ENCODE measurements around the gene SLC25A19. TPM values are rescaled to one million over a fixed set of nuclear protein-coding genes. Genes with fewer than 3 reads are reported as not detected.
A peak's percentile ranks its signal among the peaks of the same experiment; 100 is the strongest.

Gene SLC25A19
- total and polyA plus RNA-seq, 2 of the 8 experiments (the other 6 are each of a cell fraction or from before 2014, with no cell fraction given): 28.6 to 32.6 TPM

DNA sequence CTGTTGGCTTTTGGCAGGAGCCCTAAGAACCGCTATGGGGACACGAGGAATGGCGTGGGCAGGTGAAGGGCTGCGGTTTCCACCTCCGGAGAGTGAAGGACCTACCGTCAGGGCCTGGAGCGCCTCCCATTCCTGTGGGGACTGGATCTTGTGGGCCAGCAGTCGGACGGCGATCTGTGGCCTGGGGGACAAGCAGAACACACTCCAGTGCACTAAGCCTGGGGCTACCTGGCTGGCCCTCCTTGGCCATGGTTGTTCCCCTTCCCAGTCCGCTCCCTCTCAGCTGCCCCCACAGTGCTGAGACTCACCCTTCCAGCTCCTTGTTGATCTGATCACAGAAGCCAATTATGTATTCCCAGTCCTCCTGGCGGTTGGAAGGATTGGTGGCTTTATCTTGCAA lies 42.8 kb downstream of the SLC25A19 start:
- Histone ChIP-seq H3K27ac (ENCODE audit: low read depth, low read length) (no peak overlapping the region), H3K4me3 (ENCODE audit: extremely low read depth in 1 of 4, insufficient read depth in 2 of 4, low read depth in 3 of 4, low read length in 4 of 4) (no peak overlapping the region), H4K5ac (ENCODE audit: insufficient read length, low read depth, low read length) (no peak overlapping the region), H3K23me2 (ENCODE audit: low read depth, low read length) (no peaks in the 10 kb centered on the region), H4K20me1 (replicated peaks in 1 of 2; ENCODE audit: control insufficient read depth in 1 of 2, insufficient read depth in 2 of 2, low read length in 2 of 2) (peaks cover 8 to 9% of the 10 kb centered on the region in 2 experiments), H3K79me2 (ENCODE audit: control insufficient read depth in 1 of 2, insufficient read depth in 2 of 2, low read length in 2 of 2) (peaks cover 0 to 22% of the 10 kb centered on the region in 2 experiments; a peak in 2 of 4 replicates), H2AK5ac (ENCODE audit: low read depth, low read length) (no peak overlapping the region), H3K4me1 (replicated peaks in 1 of 4; ENCODE audit: control insufficient read depth in 3 of 4, insufficient read depth in 4 of 4, low read length in 3 of 4) (peaks cover 0 to 7% (median under 1%) of the 10 kb centered on the region in 4 experiments; a peak in 3 of 7 replicates), H3K4me2 (ENCODE audit: insufficient read depth in 1 of 2, low read depth in 2 of 2, low read length in 2 of 2) (no peak overlapping the region), H4K91ac (replicated peaks; ENCODE audit: insufficient read length, low read length) (no peak overlapping the region), H3K9ac (replicated peaks in 1 of 4; ENCODE audit: extremely low read depth in 1 of 4, low read depth in 3 of 4, low read length in 3 of 4) (0 out of 7 replicates have a peak overlapping the region, but pooled peaks of 1 of the 4 experiments have one; percentile 10), H3K27me3 (replicated peaks in 1 of 4; ENCODE audit: control insufficient read depth in 3 of 4, extremely low read depth in 1 of 4, insufficient read depth in 3 of 4, low read length in 3 of 4) (no peaks in the 10 kb centered on the region), H3K9me3 (ENCODE audit: insufficient read depth in 2 of 2, low read depth in 1 of 2, low read length in 1 of 2) (no peaks in the 10 kb centered on the region), H2AFZ (ENCODE audit: low read length) (no peak overlapping the region), H2BK5ac (ENCODE audit: low read depth, low read length) (no peak overlapping the region), H3K56ac (replicated peaks; ENCODE audit: insufficient read length, low read depth, low read length) (no peak overlapping the region), H3K14ac (ENCODE audit: insufficient read length) (no peak overlapping the region), H2BK120ac (replicated peaks; ENCODE audit: low read depth, low read length) (no peak overlapping the region), H2BK12ac (ENCODE audit: low read depth, low read length) (no peak overlapping the region), H3K18ac (ENCODE audit: extremely low read depth, low read length) (no peak overlapping the region), H3K4ac (replicated peaks; ENCODE audit: insufficient read length, low read depth, low read length) (no peak overlapping the region), H3K79me1 (ENCODE audit: low read depth, low read length) (peaks cover 6% of the 10 kb centered on the region), H3K23ac (ENCODE audit: insufficient read length) (no peak overlapping the region), H2BK15ac (ENCODE audit: low read length) (no peak overlapping the region), H4K8ac (ENCODE audit: extremely low read depth, insufficient read depth, low read length) (no peak overlapping the region), H3K36me3 (ENCODE audit: control insufficient read depth in 2 of 4, insufficient read depth in 4 of 4, low read length in 3 of 4) (peaks cover 16 to 45% (median 36%) of the 10 kb centered on the region in 4 experiments), H2BK20ac (ENCODE audit: low read length) (no peak overlapping the region)
- no peak for TF ChIP-seq SIRT6 (IDR thresholded peaks at IDR 0.05; ENCODE audit: low read length)
- TF ChIP-seq HDAC6 (IDR thresholded peaks at IDR 0.05; ENCODE audit: low read depth, low read length): no peak
- ChIA-PET POLR2A (ENCODE audit: partially characterized antibody) (interaction anchor here (0.7 to 1.3 kb wide), 4 partner anchors 16 to 240 kb away, joined by 3 to 6 read pairs (median 3); partner anchors contain the start of gene MRPS7), CTCF (ENCODE audit: partially characterized antibody) (interaction anchor here (0.6 to 16.5 kb wide), 9 partner anchors 7 to 251 kb away, joined by 3 to 369 read pairs (median 3); partner anchors contain the start of genes GGA3, MIF4GD and MRPS7)
- WGBS, 2 experiments (ENCODE audit: extremely low coverage in 1 of 2, insufficient coverage in 1 of 2, insufficient read length in 1 of 2, insufficient replicate concordance in 2 of 2, low coverage in 1 of 2, low lambda C conversion rate in 2 of 2, missing lambda C conversion rate in 1 of 2): 96% methylated on average over 12 of the region's 12 CpGs; no CpG with 5 or more reads in 1 of the 2 experiments
- DNase-seq (ENCODE audit: low read depth in 1 of 2, low spot score in 2 of 2): no peak
- no peak for FAIRE-seq
